ENCODE measurements around the gene NUBPL.
"Not testable (repeated sequence)": the region's sequence is repeated elsewhere in the genome, so short reads cannot be mapped to it uniquely, and the experiment has no call there.

The NUBPL gene

DNA sequence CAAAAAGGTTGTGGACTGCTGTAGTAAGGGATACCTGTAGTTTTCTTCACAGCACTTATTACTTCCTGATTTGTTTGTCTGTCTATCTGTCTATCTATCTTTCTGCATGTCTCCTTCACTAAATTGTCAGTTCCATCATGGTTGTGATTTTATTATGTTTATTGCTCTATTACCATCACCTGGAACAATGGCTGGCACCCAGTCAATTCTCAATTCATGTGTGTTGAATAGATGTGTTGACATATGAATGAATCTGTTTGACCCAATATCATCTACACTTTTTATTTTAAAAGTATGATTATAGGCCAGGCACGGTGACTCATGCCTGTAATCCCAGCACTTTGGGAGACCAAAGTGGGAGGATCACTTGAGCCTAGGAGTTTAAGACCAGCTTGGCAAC lies 224.4 kb downstream of the NUBPL start:
- no peak for DNase-seq
- intact Hi-C loops (cut with DNase I) = no loop called here

DNA sequence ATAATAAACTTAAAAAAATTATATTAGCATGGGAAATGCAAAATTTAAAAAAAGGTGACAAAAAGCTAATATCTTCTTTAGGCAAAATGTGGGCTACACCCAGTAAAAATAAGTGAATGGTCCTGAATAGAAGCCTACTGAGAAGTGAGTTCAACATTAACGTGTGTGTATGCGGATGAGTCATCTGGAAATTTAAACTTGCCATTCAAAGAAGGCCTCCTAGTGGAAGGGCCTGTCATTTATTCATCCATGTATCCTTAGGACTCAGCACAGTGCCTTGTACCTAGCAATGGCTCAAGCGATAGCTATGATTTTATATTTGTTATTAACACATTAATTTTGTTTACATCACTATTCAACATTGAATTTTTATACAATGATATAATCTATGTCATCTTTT lies 226.2 kb downstream of the NUBPL start:
- intact Hi-C loops (cut with DNase I) = no loop called here
- no peak for DNase-seq

DNA sequence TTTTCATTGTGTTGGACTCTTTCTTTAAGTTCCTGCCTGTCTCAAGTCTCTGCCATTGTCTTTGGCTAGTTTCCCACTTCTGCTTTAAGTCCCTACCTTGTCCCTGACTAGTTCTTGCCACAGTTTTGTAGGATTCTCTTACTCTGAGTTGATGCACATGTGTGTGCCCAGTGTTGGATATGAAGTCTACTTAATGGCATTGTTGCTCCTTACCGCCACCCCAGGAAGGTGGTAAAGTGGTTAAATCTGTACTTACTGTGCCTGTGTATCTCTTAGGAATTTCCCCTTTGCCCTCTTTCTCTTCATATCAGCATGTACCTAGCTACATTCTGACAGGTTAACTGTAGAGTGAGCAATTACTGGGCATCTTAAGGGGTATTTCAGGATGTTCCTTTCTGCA lies 227.1 kb downstream of the NUBPL start:
- no peak for DNase-seq
- intact Hi-C loops (cut with DNase I) = no loop called here

DNA sequence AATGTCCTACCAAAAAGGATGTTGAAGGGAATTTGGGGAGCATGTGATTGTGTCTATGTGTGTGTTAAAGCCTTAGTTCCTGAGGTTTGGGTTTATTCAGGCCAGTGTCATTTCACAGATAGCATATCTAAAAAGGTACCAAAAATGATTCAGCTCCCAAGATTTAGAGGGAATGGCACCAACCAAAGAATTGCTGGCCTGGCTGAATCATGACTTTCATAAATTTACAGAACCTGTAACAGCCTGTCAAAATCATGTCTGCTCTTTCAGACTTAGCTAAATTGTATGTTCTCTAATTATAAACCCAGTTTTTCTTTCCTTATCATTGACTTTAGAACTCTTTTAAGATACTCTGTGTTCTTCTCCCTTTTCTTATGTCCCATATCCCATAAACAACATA lies 231.5 kb downstream of the NUBPL start:
- DNase-seq = no peak
- intact Hi-C loops (cut with DNase I) = no loop called here

DNA sequence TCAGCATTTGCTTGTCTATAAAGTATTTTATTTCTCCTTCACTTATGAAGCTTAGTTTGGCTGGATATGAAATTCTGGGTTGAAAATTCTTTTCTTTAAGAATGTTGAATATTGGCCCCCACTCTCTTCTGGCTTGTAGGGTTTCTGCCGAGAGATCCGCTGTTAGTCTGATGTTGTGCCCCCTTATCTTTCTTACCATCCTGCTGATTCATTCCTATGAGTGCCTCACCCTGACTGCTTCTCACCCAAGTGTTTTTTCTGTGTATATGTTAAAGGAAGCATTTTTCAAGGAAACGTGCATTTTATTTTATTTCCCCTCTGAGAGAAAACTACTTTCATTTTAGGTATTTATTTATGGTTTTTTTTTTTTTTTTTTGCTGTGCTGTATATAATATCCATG lies 236.7 kb downstream of the NUBPL start:
- intact Hi-C loops (cut with DNase I); DNase-seq: not testable (repeated sequence)

DNA sequence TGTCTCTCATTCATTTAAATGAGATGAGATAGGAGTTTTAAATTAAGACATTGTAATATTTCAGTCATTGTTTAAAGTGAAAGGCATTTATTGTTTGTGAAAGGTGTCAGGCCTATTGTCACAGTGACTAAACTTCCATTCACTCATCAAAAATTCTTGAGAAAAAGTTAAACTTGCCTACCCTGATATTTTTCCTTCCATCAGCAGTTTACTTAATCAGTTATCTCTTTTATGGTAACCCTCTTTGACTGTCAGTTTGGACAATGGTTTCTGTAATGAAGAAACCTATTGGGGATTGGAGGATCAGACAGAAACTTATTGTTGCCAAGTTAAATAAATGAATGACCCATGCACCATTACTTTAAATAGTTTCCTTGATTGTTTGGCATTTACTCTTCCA lies 241.6 kb downstream of the NUBPL start:
- DNase-seq = no peak
- intact Hi-C loops (cut with DNase I) = no loop called here

DNA sequence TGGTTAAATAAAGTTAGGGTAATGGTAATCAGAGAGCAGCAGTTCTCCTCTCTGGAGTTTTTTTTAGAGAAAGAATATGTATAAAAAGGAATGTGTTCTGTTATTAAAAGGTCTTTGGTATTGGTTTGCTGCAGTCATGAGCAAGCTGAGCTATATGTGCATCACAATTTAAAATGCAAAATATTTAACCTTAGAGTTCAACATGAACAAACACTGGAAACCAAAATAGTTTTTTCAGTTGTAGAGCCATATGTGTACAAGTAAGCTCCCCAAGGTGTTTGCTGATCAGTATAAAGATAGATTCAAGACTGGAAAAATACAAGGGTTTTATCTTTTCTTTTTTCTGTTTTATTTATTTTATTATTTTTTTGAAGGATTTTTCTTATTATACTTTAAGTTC lies 245.0 kb downstream of the NUBPL start:
- DNase-seq = no peak
- intact Hi-C loops (cut with DNase I) = no loop called here

DNA sequence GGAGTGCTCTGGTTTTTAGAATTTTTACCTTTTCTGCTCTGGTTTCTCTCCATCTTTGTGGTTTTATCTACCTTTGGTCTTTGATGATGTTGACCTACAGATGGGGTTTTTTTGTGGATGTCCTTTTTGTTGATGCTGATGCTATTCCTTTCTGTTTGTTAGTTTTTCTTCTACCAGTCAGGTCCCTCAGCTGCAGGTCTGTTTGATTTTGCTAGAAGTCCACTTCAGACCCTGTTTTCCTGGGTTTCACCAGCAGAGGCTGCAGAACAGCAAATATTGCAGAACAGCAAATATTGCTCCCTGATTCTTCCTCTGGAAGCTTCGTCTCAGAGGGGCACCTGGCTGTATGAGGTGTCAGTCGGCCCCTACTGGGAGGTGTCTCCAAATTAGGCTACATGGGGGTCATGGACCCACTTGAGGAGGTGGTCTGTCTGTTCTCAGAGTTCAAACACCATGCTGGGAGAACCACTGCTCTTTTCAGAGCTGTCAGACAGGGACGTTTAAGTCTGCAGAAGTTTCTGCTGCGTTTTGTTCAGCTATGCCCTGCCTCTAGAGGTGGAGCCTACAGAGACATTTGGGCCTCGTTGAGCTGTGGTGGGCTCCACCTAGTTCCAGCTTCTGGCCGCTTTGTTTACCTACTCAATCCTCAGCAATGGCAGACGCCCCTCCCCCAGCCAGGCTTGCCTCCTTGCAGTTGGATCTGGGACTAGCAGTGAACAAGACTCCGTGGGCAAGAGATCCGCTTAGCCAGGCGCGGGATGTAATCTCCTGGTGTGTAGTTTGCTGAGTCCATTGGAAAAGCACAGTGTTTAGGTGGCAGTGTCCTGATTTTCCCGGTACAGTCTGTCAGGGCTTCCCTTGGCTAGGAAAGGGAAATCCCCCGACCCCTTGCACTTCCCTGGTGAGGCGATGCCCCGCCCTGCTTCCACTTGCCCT lies 250.8 kb downstream of the NUBPL start:
- intact Hi-C loops (cut with DNase I) = not testable (repeated sequence)

DNA sequence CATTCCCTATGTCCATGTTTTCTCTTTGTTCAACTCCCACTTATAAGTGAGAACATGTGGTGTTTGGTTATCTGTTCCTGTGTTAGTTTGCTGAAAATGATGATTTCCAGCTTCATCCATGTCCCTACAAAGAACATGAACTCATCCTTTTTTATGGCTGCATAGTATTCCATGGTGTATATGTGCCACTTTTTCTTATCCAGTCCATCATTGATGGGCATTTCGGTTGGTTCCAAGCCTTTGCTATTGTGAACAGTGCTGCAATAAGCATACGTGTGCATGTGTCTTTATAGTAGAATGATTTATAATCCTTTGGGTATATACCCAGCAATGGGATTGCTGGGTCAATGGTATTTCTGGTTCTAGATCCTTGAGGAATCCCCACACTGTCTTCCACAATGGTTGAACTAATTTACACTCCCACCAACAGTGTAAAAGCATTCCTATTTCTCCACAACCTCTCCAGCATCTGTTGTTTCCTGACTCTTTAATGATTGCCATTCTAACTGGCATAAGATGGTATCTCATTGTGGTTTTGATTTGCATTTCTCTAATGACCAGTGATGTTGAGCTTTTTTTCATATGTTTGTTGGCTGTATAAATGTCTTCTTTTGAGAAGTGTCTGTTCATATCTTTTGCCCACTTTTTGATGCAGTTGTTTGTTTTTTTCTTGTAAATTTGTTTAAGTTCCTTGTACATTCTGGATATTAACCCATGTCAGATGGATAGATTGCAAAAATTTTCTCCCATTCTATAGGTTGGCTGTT lies 252.7 kb downstream of the NUBPL start:
- intact Hi-C loops (cut with DNase I); DNase-seq: not testable (repeated sequence)

More for the DNA sequence above, 250.8 kb downstream of the NUBPL start:
- peak in 2 of 10 donors; percentile 21 to 74 for DNase-seq

DNA sequence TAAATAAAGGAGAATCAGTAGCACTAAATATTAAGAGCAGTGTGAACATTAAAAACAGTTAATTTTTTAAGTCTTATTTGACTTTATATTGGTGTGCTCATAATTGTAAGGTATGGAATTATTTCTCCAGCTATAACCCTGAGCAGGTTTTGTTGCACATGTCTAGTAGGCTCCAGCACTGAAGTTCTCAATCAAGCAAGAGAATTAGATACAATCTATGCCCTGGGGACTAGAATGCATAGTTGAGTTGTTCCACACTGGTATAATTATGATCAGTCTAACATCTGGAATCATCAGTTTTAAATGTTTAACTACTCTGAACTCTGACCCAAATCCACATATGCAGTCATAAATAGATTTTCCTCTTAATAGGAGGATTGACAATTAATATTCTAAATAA lies 258.1 kb downstream of the NUBPL start:
- intact Hi-C loops (cut with DNase I) = no loop called here
- no peak for DNase-seq

DNA sequence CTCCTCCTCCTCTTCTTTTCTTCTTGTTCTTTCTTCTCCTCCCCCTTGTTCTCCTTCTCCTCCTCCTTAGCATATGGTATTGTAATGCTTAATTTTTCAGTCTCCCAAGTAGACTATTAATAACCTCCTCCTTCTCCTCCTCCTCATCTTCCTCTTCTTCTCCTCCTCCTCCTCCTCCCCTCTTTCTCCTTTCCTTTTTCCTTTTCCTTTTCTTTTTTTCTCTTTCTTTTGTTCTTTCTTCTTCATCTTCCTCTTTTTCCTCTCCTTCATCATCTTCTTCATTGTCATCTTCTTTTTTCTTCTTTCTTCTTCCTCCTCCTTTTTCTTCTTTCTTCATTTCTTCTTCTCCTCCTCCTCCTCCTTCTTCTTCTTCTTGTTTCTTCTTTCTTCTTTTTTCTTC lies 264.3 kb downstream of the NUBPL start:
- no peak for DNase-seq
- intact Hi-C loops (cut with DNase I) = no loop called here

DNA sequence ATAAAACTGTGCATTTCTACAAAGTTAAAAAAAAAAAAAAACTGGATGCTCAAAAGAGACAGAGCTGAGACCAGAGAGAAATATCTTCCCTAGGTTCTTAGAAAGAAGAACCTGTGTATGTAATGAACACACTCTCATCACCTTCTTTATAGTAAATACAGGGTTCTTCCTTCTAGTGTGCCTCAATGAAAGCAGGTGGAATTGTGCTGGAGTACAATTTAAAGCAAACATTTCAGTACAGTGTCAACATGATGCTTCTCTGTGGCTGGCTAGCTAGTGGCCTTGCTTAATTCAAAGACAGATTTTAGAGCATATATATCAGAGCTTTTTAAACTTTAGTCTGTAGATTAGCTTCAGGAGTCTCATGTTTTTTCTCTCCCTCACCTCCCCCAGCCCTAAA lies 266.1 kb downstream of the NUBPL start:
- intact Hi-C loops (cut with DNase I) = no loop called here
- DNase-seq = no peak

DNA sequence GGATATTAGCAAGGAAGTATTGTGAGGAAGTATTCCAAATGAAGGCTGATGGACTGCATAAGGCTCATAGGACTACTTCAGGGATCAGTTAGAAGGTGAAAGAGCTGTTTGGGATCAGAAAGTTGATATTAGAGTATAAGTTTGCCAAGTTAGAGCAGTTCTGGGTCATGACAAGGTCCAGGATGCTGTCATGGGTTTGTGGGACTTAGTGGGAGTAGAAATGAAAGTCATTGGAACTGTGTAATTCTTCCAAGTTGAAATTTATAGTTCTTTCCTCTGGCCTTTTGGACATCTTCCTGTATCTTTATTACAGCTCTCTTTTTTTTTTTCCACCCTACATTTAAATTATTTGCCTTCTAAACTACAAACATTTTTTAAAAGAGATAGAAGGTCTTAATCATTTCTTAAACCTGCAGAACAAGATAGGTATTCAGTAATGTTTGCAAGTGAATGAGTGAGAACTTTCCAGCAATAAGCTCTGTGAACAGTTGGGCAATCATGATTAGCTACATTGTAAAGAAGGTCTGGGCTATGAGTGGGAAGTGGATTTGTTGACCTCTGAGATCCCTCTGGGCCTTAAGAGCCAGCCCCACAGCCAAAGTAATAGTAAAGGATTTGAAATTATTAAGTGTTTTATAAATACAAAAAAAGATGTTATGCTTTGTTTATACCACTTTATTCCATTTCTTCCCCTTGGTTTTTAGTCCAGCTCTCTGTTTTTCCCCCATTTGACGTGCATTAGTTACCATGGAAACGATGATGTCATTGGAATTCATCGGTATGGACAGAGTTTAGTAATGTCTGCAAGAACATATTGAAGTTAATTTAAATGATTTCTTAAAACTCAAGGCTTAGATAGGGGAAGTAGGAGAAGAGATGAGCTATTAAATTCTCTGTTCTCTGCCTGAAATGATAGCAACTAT lies 268.0 kb downstream of the NUBPL start:
- intact Hi-C loops (cut with DNase I) = no loop called here
- DNase-seq = no peak

DNA sequence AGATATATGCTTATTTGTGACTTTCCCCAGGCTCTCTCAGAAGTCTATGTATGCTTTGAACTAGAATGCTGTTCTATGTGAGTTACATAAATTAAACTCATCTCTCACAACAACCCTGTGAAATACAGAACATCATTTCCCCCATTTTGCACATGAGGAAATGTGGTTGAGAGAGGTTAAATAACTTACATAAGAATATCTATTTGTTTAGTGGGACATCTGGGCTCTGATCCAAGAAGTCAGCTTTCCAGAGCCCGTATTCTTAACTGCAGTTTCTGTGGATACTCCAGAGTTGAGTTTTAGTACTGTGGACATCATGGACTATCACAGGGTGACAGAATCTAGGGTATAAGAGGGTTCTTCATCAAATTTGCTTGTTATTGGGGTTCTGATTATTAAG lies 273.4 kb downstream of the NUBPL start:
- no peak for DNase-seq
- intact Hi-C loops (cut with DNase I) = no loop called here

DNA sequence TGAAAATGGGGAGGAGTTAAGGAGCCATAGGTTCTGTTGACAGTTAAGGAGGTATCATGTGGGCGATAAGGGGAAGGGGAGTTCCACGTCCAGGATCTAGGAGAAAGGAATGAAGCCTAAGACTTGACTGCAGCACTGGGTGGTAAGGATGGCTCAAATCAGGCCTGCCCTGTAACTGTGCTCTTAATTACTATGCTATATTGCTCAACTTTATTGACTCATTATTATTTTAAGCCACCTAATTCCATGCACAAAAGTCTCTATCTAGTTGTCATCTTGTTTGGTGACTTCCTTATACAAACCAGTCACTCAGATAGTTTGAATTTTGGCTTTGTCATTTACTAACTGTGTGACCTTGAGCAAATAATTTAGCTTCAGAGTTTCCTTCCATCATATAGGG lies 273.8 kb downstream of the NUBPL start:
- DNase-seq = no peak
- intact Hi-C loops (cut with DNase I) = no loop called here

DNA sequence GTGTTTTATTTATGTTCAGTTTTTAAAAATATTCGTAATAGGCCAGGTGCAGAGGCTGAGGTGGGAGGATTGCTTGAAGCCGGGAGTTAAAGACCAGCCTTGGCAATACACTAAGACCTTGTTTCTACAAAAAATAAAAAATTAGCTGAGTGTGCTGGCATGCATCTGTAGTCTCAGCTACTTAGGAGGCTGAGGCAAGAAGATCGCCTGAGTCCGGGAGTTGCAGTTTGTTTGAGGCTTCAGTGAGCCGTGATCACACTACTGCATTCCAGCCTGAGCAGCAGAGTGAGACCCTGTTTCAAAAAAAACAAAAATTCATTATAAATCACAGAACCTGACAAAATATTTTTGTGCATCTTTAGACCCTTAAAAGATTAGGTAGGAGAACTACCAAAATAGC lies 275.8 kb downstream of the NUBPL start:
- intact Hi-C loops (cut with DNase I) = no loop called here
- no peak for DNase-seq

DNA sequence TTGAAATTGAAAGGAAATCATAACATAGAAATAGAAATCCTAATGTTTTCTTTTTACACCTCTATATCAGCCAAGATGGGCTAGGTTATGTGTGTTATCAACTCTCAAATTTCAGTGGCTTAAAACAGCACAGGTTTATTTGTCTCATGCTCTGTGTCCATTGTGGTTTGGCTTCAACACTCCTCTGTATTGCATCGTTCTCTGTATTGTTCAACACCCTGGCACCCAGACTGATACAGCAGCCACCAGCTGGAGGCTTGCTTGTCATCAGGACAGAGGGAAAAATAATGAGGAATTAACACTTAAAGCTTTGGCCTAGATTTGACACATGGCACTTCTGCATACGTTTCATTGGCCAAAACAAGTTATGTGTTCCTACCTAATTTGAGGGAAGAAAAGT lies 281.7 kb downstream of the NUBPL start:
- intact Hi-C loops (cut with DNase I) = no loop called here
- DNase-seq = no peak

DNA sequence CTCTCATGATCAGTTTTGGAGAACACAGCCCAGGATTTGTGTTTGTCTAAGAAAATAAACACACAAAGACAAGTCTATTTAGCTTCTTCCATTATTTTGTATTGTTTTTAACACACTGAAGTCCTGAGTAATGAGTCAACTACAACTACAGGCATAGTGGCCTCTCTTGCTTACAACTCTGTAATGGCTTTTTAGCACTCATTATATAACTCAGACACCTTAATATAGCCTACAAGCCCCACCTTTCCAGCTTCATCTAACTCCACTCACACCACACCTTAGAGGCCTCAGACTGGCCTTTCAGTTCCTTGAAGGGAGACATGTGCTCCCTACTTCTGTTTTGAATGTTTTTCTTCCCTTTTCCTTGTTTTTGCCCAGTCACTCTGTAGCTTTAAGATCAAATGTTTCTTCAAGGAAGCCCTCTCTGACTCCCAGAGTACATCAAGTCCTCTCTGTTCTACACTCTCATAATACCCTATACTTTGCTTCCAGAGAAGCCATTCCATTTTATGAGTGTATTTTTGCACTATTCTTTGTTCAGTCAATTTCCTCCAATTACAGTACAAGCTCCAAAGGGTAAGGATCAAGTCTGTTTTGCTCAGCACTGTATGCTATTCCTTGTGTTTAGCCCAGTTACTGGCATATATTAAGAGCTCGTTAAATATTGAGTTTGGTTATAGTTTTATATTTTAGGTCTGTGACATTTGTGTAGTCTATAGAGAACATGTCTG lies 282.3 kb downstream of the NUBPL start:
- no peak for DNase-seq
- intact Hi-C loops (cut with DNase I) = no loop called here

DNA sequence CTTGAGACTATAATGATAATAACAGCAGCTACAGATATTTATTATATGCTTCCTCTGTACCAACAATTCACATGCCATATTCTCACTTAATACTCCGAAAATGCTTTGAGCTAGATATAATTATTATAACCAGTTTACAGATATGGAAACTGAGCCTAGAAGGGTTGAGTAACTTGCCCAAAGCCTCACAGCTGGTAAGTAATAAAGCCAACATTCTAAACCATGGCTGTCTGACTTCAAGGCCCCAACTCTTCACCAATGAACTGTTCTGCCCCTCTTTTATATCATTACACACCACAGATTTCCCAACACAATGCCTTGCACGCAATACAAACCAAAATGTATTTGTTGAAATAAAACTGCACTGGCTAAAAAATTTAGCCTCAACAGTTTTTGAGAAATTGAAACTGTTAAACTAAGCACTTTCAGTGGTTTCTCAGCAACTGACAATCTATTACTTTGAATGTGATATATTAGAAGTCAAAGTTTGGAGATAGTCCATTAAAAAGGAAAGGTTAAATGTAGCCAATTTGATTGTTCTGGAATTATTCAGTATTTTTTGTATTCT lies 293.4 kb downstream of the NUBPL start:
- intact Hi-C loops (cut with DNase I) = no loop called here
- no peak for DNase-seq

DNA sequence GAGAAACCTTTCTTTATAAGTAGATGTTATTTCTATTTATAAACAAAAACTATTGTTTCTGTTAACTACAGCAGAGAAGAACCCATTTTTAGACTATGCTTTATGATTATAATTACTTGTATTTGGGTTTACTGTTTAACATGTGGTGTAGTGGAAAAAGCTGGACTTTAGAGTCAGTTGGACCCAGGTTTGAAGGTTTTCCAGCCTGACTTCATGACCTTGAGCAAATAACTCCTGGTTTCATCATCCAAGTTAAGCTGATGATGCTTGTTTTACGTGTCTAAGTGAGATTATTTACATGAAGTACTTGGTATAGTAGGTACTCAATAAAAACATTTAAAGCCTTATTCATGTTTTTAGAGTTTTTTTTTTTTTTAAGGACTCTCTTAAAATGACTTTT lies 294.1 kb downstream of the NUBPL start:
- intact Hi-C loops (cut with DNase I) = no loop called here
- DNase-seq = no peak
